H1 (cell line): ENCODE measurements around the gene RER1.

Experiments
- BACH1 ChIP-seq: IDR thresholded peaks from 2 replicates; pipeline ENCODE4 v1.6.1; 2012; ENCODE audit warnings: low read length, improper control_type of control experiment
- EP300 ChIP-seq, 2 experiments: IDR thresholded peaks; 1 replicate in 1 of 2; 2 replicates in 1 of 2; pipeline ENCODE4 v1.6.1; 2011 to 2012; ENCODE audit warnings: low read depth in 2 of 2, low read length in 2 of 2, mild to moderate bottlenecking in 2 of 2, borderline replicate concordance in 1 of 2, inconsistent platforms in 1 of 2, moderate library complexity in 1 of 2
- EZH2 ChIP-seq: fragments of 200-600 bp; sonication (generic); IDR thresholded peaks from 2 replicates; pipeline ENCODE4 v1.7.1; 2012; ENCODE audit warnings: low read depth, mild to moderate bottlenecking, moderate library complexity, low read length, inconsistent platforms; ENCODE audit not compliant: severe bottlenecking
- POLR2A ChIP-seq, 2 experiments: IDR thresholded peaks; 1 replicate in 1 of 2; 2 replicates in 1 of 2; pipeline ENCODE4 v1.6.1; 2011; ENCODE audit warnings: low read depth in 2 of 2, low read length in 2 of 2, mild to moderate bottlenecking in 2 of 2; ENCODE audit errors: control extremely low read depth in 1 of 2
- SIN3A ChIP-seq, 2 experiments: IDR thresholded peaks in 1 of 2; conservative IDR thresholded peaks in 1 of 2; 2 replicates each; pipeline ENCODE4 v1.6.1; 2011 to 2012; ENCODE audit warnings: low read length in 2 of 2, improper control_type of control experiment in 1 of 2, low read depth in 1 of 2, mild to moderate bottlenecking in 1 of 2
- SUZ12 ChIP-seq: fragments of 200-600 bp; sonication (generic); IDR thresholded peaks from 2 replicates; pipeline ENCODE4 v1.6.1; 2012; ENCODE audit warnings: mild to moderate bottlenecking, inconsistent platforms, low read length, moderate library complexity, mixed read lengths
- TAF1 ChIP-seq: IDR thresholded peaks from 2 replicates; pipeline ENCODE4 v1.6.1; 2011; ENCODE audit warnings: mild to moderate bottlenecking, low read depth, low read length
- TF ChIP-seq, protein P1 (sequence below): IDR thresholded peaks from 2 replicates; pipeline ENCODE4 v1.6.1; 2011; ENCODE audit warnings: low read length, improper control_type of control experiment

GRCh38 chr1:2454227-2454626 lies 62.6 kb downstream of the RER1 start:
- no peak for TF ChIP-seq TAF1
- TF ChIP-seq, protein P1, sequence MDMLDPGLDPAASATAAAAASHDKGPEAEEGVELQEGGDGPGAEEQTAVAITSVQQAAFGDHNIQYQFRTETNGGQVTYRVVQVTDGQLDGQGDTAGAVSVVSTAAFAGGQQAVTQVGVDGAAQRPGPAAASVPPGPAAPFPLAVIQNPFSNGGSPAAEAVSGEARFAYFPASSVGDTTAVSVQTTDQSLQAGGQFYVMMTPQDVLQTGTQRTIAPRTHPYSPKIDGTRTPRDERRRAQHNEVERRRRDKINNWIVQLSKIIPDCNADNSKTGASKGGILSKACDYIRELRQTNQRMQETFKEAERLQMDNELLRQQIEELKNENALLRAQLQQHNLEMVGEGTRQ = no peak
- no peak for TF ChIP-seq SIN3A (conservative IDR thresholded peaks at IDR 0.05 in 1 of 2, IDR thresholded peaks at IDR 0.05 in 1 of 2; ENCODE audit: low read depth in 1 of 2, low read length in 2 of 2)
- no peak for TF ChIP-seq BACH1
- no peak for TF ChIP-seq EP300 (IDR thresholded peaks at IDR 0.05; ENCODE audit: borderline replicate concordance in 1 of 2, low read depth in 2 of 2, low read length in 2 of 2)
- no peak for TF ChIP-seq POLR2A (IDR thresholded peaks at IDR 0.05; ENCODE audit: control extremely low read depth in 1 of 2, low read depth in 2 of 2, low read length in 2 of 2)
- TF ChIP-seq SUZ12 = no peak
- TF ChIP-seq EZH2 = no peak
